Measurements from ENCODE around the gene KLHL40. TPM values are rescaled to one million over a fixed set of nuclear protein-coding genes. Genes with fewer than 3 reads are reported as not detected.

KLHL40 gene
- total RNA-seq, 1 donor from 2014 or later = not detected

DNA sequence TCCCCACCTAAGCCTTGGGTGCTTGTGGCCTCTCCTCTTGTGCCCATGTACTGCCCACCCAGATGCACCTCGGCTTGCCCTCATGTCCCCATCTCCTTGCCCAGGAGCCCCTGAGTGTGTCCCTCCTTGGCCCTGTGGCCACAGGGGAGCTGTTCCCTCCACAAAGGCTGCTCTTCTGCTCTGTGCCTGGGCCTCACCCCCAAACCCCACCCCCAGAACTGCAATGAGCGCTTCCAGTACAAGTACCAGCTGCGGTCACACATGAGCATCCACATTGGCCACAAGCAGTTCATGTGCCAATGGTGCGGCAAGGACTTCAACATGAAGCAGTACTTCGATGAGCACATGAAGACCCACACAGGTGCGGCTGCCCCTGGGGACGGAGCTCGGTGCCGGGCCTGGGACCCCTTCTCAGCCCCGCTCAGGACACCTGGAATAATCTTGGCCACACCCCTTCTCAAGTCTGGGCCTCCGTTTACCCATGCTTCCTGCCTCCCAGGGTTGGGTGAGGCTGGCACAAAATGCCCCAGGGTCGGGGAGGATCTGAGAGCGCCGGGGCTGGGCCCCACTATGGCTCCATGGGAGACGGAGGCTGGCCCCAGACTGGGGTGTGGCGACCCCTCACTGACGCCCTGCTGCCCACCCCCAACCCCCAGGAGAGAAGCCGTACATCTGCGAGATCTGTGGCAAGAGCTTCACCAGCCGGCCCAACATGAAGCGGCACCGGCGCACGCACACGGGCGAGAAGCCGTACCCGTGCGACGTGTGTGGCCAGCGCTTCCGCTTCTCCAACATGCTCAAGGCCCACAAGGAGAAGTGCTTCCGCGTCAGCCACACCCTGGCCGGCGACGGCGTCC, 21.5 kb upstream of the KLHL40 start:
- Mint-ChIP-seq H3K4me1 (ENCODE audit: unreplicated experiment) (no peaks in the 10 kb centered on the region), H3K9me3 (ENCODE audit: unreplicated experiment) (no peaks in the 10 kb centered on the region), H3K27me3 (ENCODE audit: unreplicated experiment) (no peaks in the 10 kb centered on the region), H3K4me3 (ENCODE audit: unreplicated experiment) (no peak overlapping the region), H3K27ac (ENCODE audit: unreplicated experiment) (no peak overlapping the region), H3K36me3 (ENCODE audit: unreplicated experiment) (peaks cover 8% of the 10 kb centered on the region)
- no peak for TF ChIP-seq CTCF (IDR thresholded peaks at IDR 0.05)
- DNase-seq (ENCODE audit: extremely low spot score, unreplicated experiment) = no peak

GRCh38 chr3:42664438-42664803, 20.9 kb upstream of the KLHL40 start:
- no peaks in the 10 kb centered on the region for H3K9me3 Mint-ChIP-seq (ENCODE audit: unreplicated experiment)
- no peak overlapping the region for H3K4me3 Mint-ChIP-seq (ENCODE audit: unreplicated experiment)
- H3K36me3 Mint-ChIP-seq (ENCODE audit: unreplicated experiment) = peaks cover 8% of the 10 kb centered on the region
- no peaks in the 10 kb centered on the region for H3K4me1 Mint-ChIP-seq (ENCODE audit: unreplicated experiment)
- TF ChIP-seq CTCF (IDR thresholded peaks at IDR 0.05) = no peak
- DNase-seq (ENCODE audit: extremely low spot score, unreplicated experiment) = no peak
- no peak overlapping the region for H3K27ac Mint-ChIP-seq (ENCODE audit: unreplicated experiment)
- H3K27me3 Mint-ChIP-seq (ENCODE audit: unreplicated experiment) = no peaks in the 10 kb centered on the region

- peak; percentile 84 for DNase-seq (ENCODE audit: extremely low spot score, unreplicated experiment)
- Mint-ChIP-seq H3K27ac (ENCODE audit: unreplicated experiment) (no peak overlapping the region), H3K36me3 (ENCODE audit: unreplicated experiment) (peaks cover 5% of the 10 kb centered on the region), H3K4me3 (ENCODE audit: unreplicated experiment) (no peak overlapping the region), H3K27me3 (ENCODE audit: unreplicated experiment) (no peaks in the 10 kb centered on the region), H3K9me3 (ENCODE audit: unreplicated experiment) (peaks cover under 1% of the 10 kb centered on the region), H3K4me1 (ENCODE audit: unreplicated experiment) (no peaks in the 10 kb centered on the region)
- no peak for TF ChIP-seq CTCF (IDR thresholded peaks at IDR 0.05)
Observed at GRCh38 chr3:42665050-42665878, 20.1 kb upstream of the KLHL40 start.

DNA sequence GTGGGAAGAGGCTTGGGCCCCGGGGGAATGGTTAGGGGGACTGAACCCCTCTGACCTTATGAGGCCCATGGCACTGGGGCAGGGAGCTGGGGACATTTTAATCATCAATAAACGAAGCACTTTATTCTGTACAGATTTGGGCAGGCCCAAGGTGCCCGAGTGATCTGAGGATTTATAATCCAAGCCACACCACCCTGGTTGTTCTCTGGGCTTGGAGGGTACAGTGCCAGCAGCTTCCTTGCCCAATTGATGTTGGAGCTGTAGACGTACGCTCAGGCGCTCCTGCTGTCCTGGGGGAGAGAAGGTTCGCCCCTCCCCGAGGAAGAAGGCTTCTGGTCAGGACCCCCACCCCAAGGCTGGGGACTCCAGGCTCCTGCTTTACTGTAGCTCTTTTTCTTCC, 19.3 kb upstream of the KLHL40 start:
- peaks cover 3% of the 10 kb centered on the region for H3K9me3 Mint-ChIP-seq (ENCODE audit: unreplicated experiment)
- peak; percentile 64 for DNase-seq (ENCODE audit: extremely low spot score, unreplicated experiment)
- no peaks in the 10 kb centered on the region for H3K4me1 Mint-ChIP-seq (ENCODE audit: unreplicated experiment)
- no peaks in the 10 kb centered on the region for H3K27me3 Mint-ChIP-seq (ENCODE audit: unreplicated experiment)
- H3K36me3 Mint-ChIP-seq (ENCODE audit: unreplicated experiment) = peaks cover 4% of the 10 kb centered on the region
- H3K4me3 Mint-ChIP-seq (ENCODE audit: unreplicated experiment) = no peak overlapping the region
- TF ChIP-seq CTCF (IDR thresholded peaks at IDR 0.05) = no peak
- no peak overlapping the region for H3K27ac Mint-ChIP-seq (ENCODE audit: unreplicated experiment)

GRCh38 chr3:42666577-42666998, 18.7 kb upstream of the KLHL40 start:
- no peak for DNase-seq (ENCODE audit: extremely low spot score, unreplicated experiment)
- no peaks in the 10 kb centered on the region for H3K36me3 Mint-ChIP-seq (ENCODE audit: unreplicated experiment)
- TF ChIP-seq CTCF (IDR thresholded peaks at IDR 0.05) = no peak
- no peaks in the 10 kb centered on the region for H3K27me3 Mint-ChIP-seq (ENCODE audit: unreplicated experiment)
- peaks cover 3% of the 10 kb centered on the region for H3K9me3 Mint-ChIP-seq (ENCODE audit: unreplicated experiment)
- no peak overlapping the region for H3K27ac Mint-ChIP-seq (ENCODE audit: unreplicated experiment)
- no peak overlapping the region for H3K4me3 Mint-ChIP-seq (ENCODE audit: unreplicated experiment)
- H3K4me1 Mint-ChIP-seq (ENCODE audit: unreplicated experiment) = no peaks in the 10 kb centered on the region
